H1 (cell line): ENCODE data around the gene MYCBPAP.

Source experiments
- CTCF ChIP-seq, 3 experiments: IDR thresholded peaks; 1 replicate in 2 of 3; 2 replicates in 1 of 3; pipeline versions ENCODE4 v1.5.1 to v1.6.1; 2011; ENCODE audit warnings: low read length in 3 of 3, mild to moderate bottlenecking in 3 of 3, inconsistent platforms in 2 of 3, low read depth in 1 of 3, moderate library complexity in 1 of 3; ENCODE audit not compliant: insufficient read depth in 1 of 3; ENCODE audit errors: control extremely low read depth in 1 of 3
- FOSL1 ChIP-seq: IDR thresholded peaks from 2 replicates; pipeline ENCODE4 v1.6.1; 2011; ENCODE audit warnings: mild to moderate bottlenecking, low read depth, low read length, moderate library complexity; ENCODE audit not compliant: insufficient read depth
- NRF1 ChIP-seq: IDR thresholded peaks from 2 replicates; pipeline ENCODE4 v1.6.1; 2011; ENCODE audit warnings: mild to moderate bottlenecking, low read depth, low read length, improper control_type of control experiment
- POLR2AphosphoS5 ChIP-seq: IDR thresholded peaks from 2 replicates; pipeline ENCODE4 v1.6.1; 2011; ENCODE audit warnings: low read depth, low read length
- RAD21 ChIP-seq, 2 experiments: IDR thresholded peaks in 1 of 2; conservative IDR thresholded peaks in 1 of 2; 2 replicates each; pipeline ENCODE4 v1.6.1; 2011; ENCODE audit warnings: low read depth in 2 of 2, low read length in 2 of 2, improper control_type of control experiment in 1 of 2, inconsistent platforms in 1 of 2, mild to moderate bottlenecking in 1 of 2, moderate library complexity in 1 of 2
- TAF1 ChIP-seq: IDR thresholded peaks from 2 replicates; pipeline ENCODE4 v1.6.1; 2011; ENCODE audit warnings: mild to moderate bottlenecking, low read depth, low read length
- YY1 ChIP-seq: IDR thresholded peaks from 2 replicates; pipeline ENCODE4 v1.6.1; 2011; ENCODE audit warnings: low read depth, mild to moderate bottlenecking, low read length
- ZNF274 ChIP-seq: IDR thresholded peaks from 2 replicates; pipeline ENCODE4 v1.7.0; 2012; ENCODE audit warnings: low read length, borderline replicate concordance; ENCODE audit errors: extremely low read depth

- TF ChIP-seq YY1 (no peak), CTCF (IDR thresholded peaks at IDR 0.05; ENCODE audit: control extremely low read depth in 1 of 3, insufficient read depth in 1 of 3, low read depth in 1 of 3, low read length in 3 of 3) (no peak), FOSL1 (no peak), NRF1 (no peak), ZNF274 (no peak), TAF1 (no peak), POLR2AphosphoS5 (no peak), RAD21 (IDR thresholded peaks at IDR 0.05 in 1 of 2, conservative IDR thresholded peaks at IDR 0.05 in 1 of 2; ENCODE audit: low read depth in 2 of 2, low read length in 2 of 2) (no peak)
Measured at GRCh38 chr17:50545311-50545710, 37.1 kb downstream of the MYCBPAP start.
